OCI-LY1 (cell line): ENCODE results near the gene ZBTB20.

Experiments
- H2AFZ ChIP-seq: fragments of 200-600 bp; sonication (generic), shearing (Covaris generic); 2 replicates; pipeline ENCODE4 v1.6.0; 2014; ENCODE audit warnings: antibody characterized with exemption, mild to moderate bottlenecking, low read length
- H3F3A ChIP-seq: fragments of 200-600 bp; sonication (generic), shearing (Covaris generic); 2 replicates; pipeline ENCODE4 v1.6.0; 2014; ENCODE audit warnings: mild to moderate bottlenecking, antibody characterized with exemption, low read length, moderate library complexity; ENCODE audit not compliant: insufficient read depth
- H3K27ac ChIP-seq: fragments of 200-600 bp; sonication (generic); 2 replicates; pipeline ENCODE4 v1.5.1; 2014; ENCODE audit warnings: low read length, mixed run types, mild to moderate bottlenecking, low read depth; ENCODE audit not compliant: poor library complexity, severe bottlenecking
- H3K27me3 ChIP-seq: fragments of 200-600 bp; sonication (generic); 2 replicates; pipeline ENCODE4 v1.6.0; 2014; ENCODE audit warnings: antibody characterized with exemption, mild to moderate bottlenecking, low read length, moderate library complexity; ENCODE audit not compliant: insufficient read depth
- H3K36me3 ChIP-seq: fragments of 200-600 bp; sonication (generic); 2 replicates; pipeline ENCODE4 v1.6.1; 2014; ENCODE audit warnings: mild to moderate bottlenecking, antibody characterized with exemption, low read length, moderate library complexity, mixed read lengths; ENCODE audit not compliant: insufficient read depth
- H3K4me1 ChIP-seq: fragments of 200-600 bp; sonication (generic); 2 replicates; pipeline ENCODE4 v1.5.1; 2014; ENCODE audit warnings: mild to moderate bottlenecking, low read length, moderate library complexity; ENCODE audit not compliant: insufficient read depth, severe bottlenecking
- H3K4me2 ChIP-seq: fragments of 200-600 bp; sonication (generic), shearing (Covaris generic); 2 replicates; pipeline ENCODE4 v1.6.1; 2014; ENCODE audit warnings: low read length
- H3K4me3 ChIP-seq: fragments of 200-600 bp; sonication (generic); 2 replicates; pipeline ENCODE4 v1.5.1; 2014; ENCODE audit warnings: low read length, low read depth, mild to moderate bottlenecking, mixed read lengths; ENCODE audit not compliant: poor library complexity, severe bottlenecking
- H3K79me2 ChIP-seq: fragments of 200-600 bp; shearing (Covaris generic); 2 replicates; pipeline ENCODE4 v1.6.1; 2016; ENCODE audit warnings: mixed run types, low read length, mixed read lengths; ENCODE audit not compliant: insufficient read depth
- H3K9ac ChIP-seq: fragments of 200-600 bp; sonication (generic), shearing (Covaris generic); 2 replicates; pipeline ENCODE4 v1.6.1; 2014; ENCODE audit warnings: mild to moderate bottlenecking, low read length, mixed read lengths
- H3K9me2 ChIP-seq: fragments of 200-600 bp; sonication (generic), shearing (Covaris generic); 2 replicates; pipeline ENCODE4 v1.6.1; 2014; ENCODE audit warnings: low read depth, mild to moderate bottlenecking, low read length, mixed read lengths
- H3K9me3 ChIP-seq: fragments of 200-600 bp; shearing (Covaris generic); 2 replicates; pipeline ENCODE4 v1.6.1; 2014; ENCODE audit warnings: low read length, mixed read lengths
- H4K20me1 ChIP-seq: fragments of 200-600 bp; sonication (generic), shearing (Covaris generic); 2 replicates; pipeline ENCODE4 v1.6.0; 2016; ENCODE audit warnings: mild to moderate bottlenecking, low read length; ENCODE audit not compliant: insufficient read depth
- EZH2 ChIP-seq: fragments of 200-600 bp; sonication (generic), shearing (Covaris generic); IDR thresholded peaks from 2 replicates; pipeline ENCODE4 v1.8.0; 2017; ENCODE audit warnings: borderline replicate concordance, mixed run types, mild to moderate bottlenecking, antibody characterized with exemption, low read length, moderate library complexity, mixed read lengths
- TF ChIP-seq, protein P1 (sequence below): fragments of 200-600 bp; sonication (generic), shearing (Covaris generic); IDR thresholded peaks from 2 replicates; pipeline ENCODE4 v1.5.1; 2017; ENCODE audit warnings: mild to moderate bottlenecking, antibody characterized with exemption, low read length, moderate library complexity, mixed read lengths

ZBTB20 gene

GRCh38 chr3:114476511-114476910 is 670.6 kb downstream of the ZBTB20 start:
- no peak overlapping the region for H3K4me2 ChIP-seq
- H3F3A ChIP-seq: no peaks in the 10 kb centered on the region
- no peak overlapping the region for H3K9ac ChIP-seq
- H3K79me2 ChIP-seq: no peaks in the 10 kb centered on the region
- TF ChIP-seq, protein P1, sequence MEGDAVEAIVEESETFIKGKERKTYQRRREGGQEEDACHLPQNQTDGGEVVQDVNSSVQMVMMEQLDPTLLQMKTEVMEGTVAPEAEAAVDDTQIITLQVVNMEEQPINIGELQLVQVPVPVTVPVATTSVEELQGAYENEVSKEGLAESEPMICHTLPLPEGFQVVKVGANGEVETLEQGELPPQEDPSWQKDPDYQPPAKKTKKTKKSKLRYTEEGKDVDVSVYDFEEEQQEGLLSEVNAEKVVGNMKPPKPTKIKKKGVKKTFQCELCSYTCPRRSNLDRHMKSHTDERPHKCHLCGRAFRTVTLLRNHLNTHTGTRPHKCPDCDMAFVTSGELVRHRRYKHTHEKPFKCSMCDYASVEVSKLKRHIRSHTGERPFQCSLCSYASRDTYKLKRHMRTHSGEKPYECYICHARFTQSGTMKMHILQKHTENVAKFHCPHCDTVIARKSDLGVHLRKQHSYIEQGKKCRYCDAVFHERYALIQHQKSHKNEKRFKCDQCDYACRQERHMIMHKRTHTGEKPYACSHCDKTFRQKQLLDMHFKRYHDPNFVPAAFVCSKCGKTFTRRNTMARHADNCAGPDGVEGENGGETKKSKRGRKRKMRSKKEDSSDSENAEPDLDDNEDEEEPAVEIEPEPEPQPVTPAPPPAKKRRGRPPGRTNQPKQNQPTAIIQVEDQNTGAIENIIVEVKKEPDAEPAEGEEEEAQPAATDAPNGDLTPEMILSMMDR: no peak
- no peak for TF ChIP-seq EZH2
- no peaks in the 10 kb centered on the region for H4K20me1 ChIP-seq
- no peaks in the 10 kb centered on the region for H3K9me3 ChIP-seq
- H3K4me1 ChIP-seq: no peaks in the 10 kb centered on the region
- no peak overlapping the region for H2AFZ ChIP-seq
- H3K4me3 ChIP-seq: no peak overlapping the region
- no peaks in the 10 kb centered on the region for H3K36me3 ChIP-seq
- H3K27ac ChIP-seq: no peak overlapping the region
- H3K9me2 ChIP-seq: no peaks in the 10 kb centered on the region
- H3K27me3 ChIP-seq: no peaks in the 10 kb centered on the region

DNA sequence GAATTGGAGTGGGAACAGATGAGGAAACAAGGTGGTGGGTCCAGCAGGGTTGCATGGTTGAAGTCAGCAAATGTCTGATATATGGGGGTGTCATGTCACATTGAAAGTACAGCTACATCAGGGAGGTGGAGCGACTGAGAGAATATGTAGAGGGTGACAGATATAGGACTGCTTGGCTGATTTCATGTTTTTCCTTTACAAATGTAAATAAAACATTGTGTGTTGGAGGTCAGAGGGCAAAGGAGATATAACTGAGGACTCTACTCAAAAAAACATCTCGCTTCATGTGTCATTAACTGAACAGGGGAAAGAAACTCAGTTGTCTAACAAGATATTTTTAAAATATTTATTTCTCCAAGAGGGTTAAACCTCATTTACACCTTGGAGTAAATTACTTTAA is 675.6 kb downstream of the ZBTB20 start:
- Histone ChIP-seq H3K4me3 (no peak overlapping the region), H3F3A (no peaks in the 10 kb centered on the region), H2AFZ (no peak overlapping the region), H3K9me3 (no peaks in the 10 kb centered on the region), H3K79me2 (no peaks in the 10 kb centered on the region), H3K9ac (no peak overlapping the region), H3K27me3 (no peaks in the 10 kb centered on the region), H3K4me1 (no peaks in the 10 kb centered on the region), H3K4me2 (no peak overlapping the region), H3K9me2 (no peaks in the 10 kb centered on the region), H3K36me3 (no peaks in the 10 kb centered on the region), H4K20me1 (no peaks in the 10 kb centered on the region), H3K27ac (no peak overlapping the region)
- TF ChIP-seq, protein P1: no peak
- TF ChIP-seq EZH2: no peak

- Histone ChIP-seq H3K9me2 (no peaks in the 10 kb centered on the region), H3K36me3 (no peaks in the 10 kb centered on the region), H3K4me3 (no peak overlapping the region), H3K9me3 (no peaks in the 10 kb centered on the region), H3K79me2 (no peaks in the 10 kb centered on the region), H3K4me2 (no peak overlapping the region), H3K27me3 (no peaks in the 10 kb centered on the region), H3K4me1 (no peaks in the 10 kb centered on the region), H2AFZ (no peak overlapping the region), H3F3A (no peaks in the 10 kb centered on the region), H3K9ac (no peak overlapping the region), H4K20me1 (no peaks in the 10 kb centered on the region), H3K27ac (no peak overlapping the region)
- TF ChIP-seq, protein P1: no peak
- TF ChIP-seq EZH2: no peak
Measured at GRCh38 chr3:114469070-114469469, 678.0 kb downstream of the ZBTB20 start.
